ENCODE results near the gene CYP2D6.

GRCh38 chr22:42162728-42163489, 32.3 kb upstream of the CYP2D6 start:
- TF ChIP-seq CTCF (IDR thresholded peaks at IDR 0.05) (no peak), POLR2AphosphoS5 (IDR thresholded peaks at IDR 0.05) (no peak), POLR2A (IDR thresholded peaks at IDR 0.05) (no peak)
